GM19467 (cell line): ENCODE results near the gene OTULINL.

Source experiments
- ATAC-seq: cut with Tn5 transposase; IDR thresholded peaks from one replicate; pipeline ENCODE4 v1.9.1; 2021; ENCODE audit warnings: mild to moderate bottlenecking, moderate library complexity; ENCODE audit not compliant: unreplicated experiment

The OTULINL gene

GRCh38 chr5:14599476-14600127 lies 18.0 kb downstream of the OTULINL start:
- ATAC-seq = no peak

GRCh38 chr5:14600846-14601245 lies 19.3 kb downstream of the OTULINL start:
- ATAC-seq = no peak

GRCh38 chr5:14603141-14603540 lies 21.5 kb downstream of the OTULINL start:
- ATAC-seq = no peak

GRCh38 chr5:14607104-14607503 lies 25.5 kb downstream of the OTULINL start:
- ATAC-seq = no peak

GRCh38 chr5:14608169-14608568 lies 26.6 kb downstream of the OTULINL start:
- no peak for ATAC-seq

GRCh38 chr5:14611737-14612136 lies 30.1 kb downstream of the OTULINL start:
- no peak for ATAC-seq

GRCh38 chr5:14614490-14614889 lies 32.9 kb downstream of the OTULINL start:
- ATAC-seq = no peak

GRCh38 chr5:14615365-14615764 lies 33.8 kb downstream of the OTULINL start:
- no peak for ATAC-seq

GRCh38 chr5:14617441-14617840 lies 35.8 kb downstream of the OTULINL start:
- ATAC-seq = no peak

- ATAC-seq = no peak
These were observed 45.7 kb downstream of the OTULINL start for GRCh38 chr5:14627270-14627669.

- ATAC-seq = no peak
These were observed 46.8 kb downstream of the OTULINL start for GRCh38 chr5:14628346-14628745.

- no peak for ATAC-seq
These were observed 49.1 kb downstream of the OTULINL start for GRCh38 chr5:14630671-14631070.

- ATAC-seq = no peak
These were observed 54.1 kb downstream of the OTULINL start for GRCh38 chr5:14635656-14636055.

- ATAC-seq = no peak
These were observed 59.2 kb downstream of the OTULINL start for GRCh38 chr5:14640765-14641164.

GRCh38 chr5:14644623-14645237 lies 63.1 kb downstream of the OTULINL start:
- no peak for ATAC-seq

- ATAC-seq = no peak
These were observed 68.5 kb downstream of the OTULINL start for GRCh38 chr5:14650052-14650451.

- no peak for ATAC-seq
These were observed 73.7 kb downstream of the OTULINL start for GRCh38 chr5:14655146-14655741.

GRCh38 chr5:14656898-14657297 lies 75.3 kb downstream of the OTULINL start:
- ATAC-seq = no peak

- ATAC-seq = no peak
These were observed 78.4 kb downstream of the OTULINL start for GRCh38 chr5:14659821-14660607.

- no peak for ATAC-seq
These were observed 79.2 kb downstream of the OTULINL start for GRCh38 chr5:14660833-14661232.
